H1 (cell line): ENCODE data around the gene GNAL. TPM values are rescaled to one million over a fixed set of nuclear protein-coding genes. Genes with fewer than 3 reads are reported as not detected.

Experiments used
- CTCF ChIA-PET: fragments of 300-600 bp; sonication (Branson Sonifier 250); formaldehyde crosslinking; loops from one replicate; lab custom pipeline; 2021; ENCODE audit not compliant: partially characterized antibody; lab: Charles Lee
- POLR2A ChIA-PET: fragments of 300-600 bp; sonication (Branson Sonifier 250); formaldehyde crosslinking; loops from one replicate; lab custom pipeline; 2021; ENCODE audit warnings: inconsistent platforms; ENCODE audit not compliant: partially characterized antibody; lab: Charles Lee
- DNase-seq, 2 experiments: peaks; one replicate each; pipeline versions ENCODE4 v3.0.0 to v3.0.0-alpha.2; 2010 to 2022; ENCODE audit warnings: low spot score in 2 of 2, low read depth in 1 of 2, mixed read lengths in 1 of 2
- FAIRE-seq: peaks from 2 replicates; lab custom pipeline; 2011; peaks lifted over from hg19 to GRCh38; lab: Jason Lieb, UNC
- H2AFZ ChIP-seq: 2 replicates; pipeline ENCODE4 v1.8.1; 2012; ENCODE audit warnings: low read length, inconsistent platforms
- H2AK5ac ChIP-seq: 2 replicates; pipeline ENCODE4 v1.6.1; 2013; ENCODE audit warnings: low read depth, low read length
- H2BK120ac ChIP-seq: replicated peaks from 2 replicates; pipeline ENCODE3; 2013; ENCODE audit warnings: low read depth, low read length, inconsistent platforms
- H2BK12ac ChIP-seq: 2 replicates; pipeline ENCODE4 v1.6.1; 2013; ENCODE audit warnings: low read depth, low read length
- H2BK15ac ChIP-seq: 2 replicates; pipeline ENCODE4 v1.6.1; 2013; ENCODE audit warnings: low read length
- H2BK20ac ChIP-seq: 2 replicates; pipeline ENCODE4 v1.6.1; 2013; ENCODE audit warnings: low read length
- H2BK5ac ChIP-seq: 2 replicates; pipeline ENCODE4 v1.6.1; 2013; ENCODE audit warnings: low read depth, low read length
- H3K14ac ChIP-seq: 2 replicates; pipeline ENCODE4 v1.6.1; 2013; ENCODE audit warnings: inconsistent platforms; ENCODE audit not compliant: insufficient read length
- H3K18ac ChIP-seq: 2 replicates; pipeline ENCODE4 v1.6.1; 2013; ENCODE audit warnings: low read length; ENCODE audit errors: extremely low read depth
- H3K23ac ChIP-seq: 2 replicates; pipeline ENCODE4 v1.6.1; 2013; ENCODE audit warnings: inconsistent platforms; ENCODE audit not compliant: insufficient read length
- H3K23me2 ChIP-seq: 2 replicates; pipeline ENCODE4 v1.6.1; 2013; ENCODE audit warnings: low read depth, low read length
- H3K27ac ChIP-seq: 2 replicates; pipeline ENCODE4 v1.6.1; 2011; ENCODE audit warnings: low read depth, low read length, inconsistent platforms
- H3K27me3 ChIP-seq, 4 experiments: replicated peaks in 1 of 4; 1 replicate in 1 of 4; 2 replicates in 3 of 4; pipeline versions ENCODE4 v1.6.1 to v1.8.1; 2011 to 2013; ENCODE audit warnings: low read length in 3 of 4, mild to moderate bottlenecking in 3 of 4, inconsistent platforms in 2 of 4, mixed read lengths in 2 of 4, moderate library complexity in 1 of 4; ENCODE audit not compliant: control insufficient read depth in 3 of 4, insufficient read depth in 3 of 4; ENCODE audit errors: extremely low read depth in 1 of 4
- H3K36me3 ChIP-seq, 4 experiments: 2 replicates each; pipeline versions ENCODE4 v1.6.1 to v1.8.1; 2011 to 2013; ENCODE audit warnings: mild to moderate bottlenecking in 4 of 4, low read length in 3 of 4, moderate library complexity in 2 of 4, control low read depth in 1 of 4, inconsistent platforms in 1 of 4; ENCODE audit not compliant: insufficient read depth in 4 of 4, control insufficient read depth in 2 of 4
- H3K4ac ChIP-seq: replicated peaks from 2 replicates; pipeline ENCODE3; 2013; ENCODE audit warnings: low read length, low read depth, mixed read lengths, inconsistent platforms; ENCODE audit not compliant: insufficient read length
- H3K4me1 ChIP-seq, 4 experiments: replicated peaks in 1 of 4; 1 replicate in 1 of 4; 2 replicates in 3 of 4; pipeline versions ENCODE4 v1.6.1 to v1.8.1; 2011 to 2013; ENCODE audit warnings: low read length in 3 of 4, inconsistent platforms in 2 of 4, mixed read lengths in 1 of 4; ENCODE audit not compliant: insufficient read depth in 4 of 4, control insufficient read depth in 3 of 4
- H3K4me2 ChIP-seq, 2 experiments: 2 replicates each; pipeline versions ENCODE4 v1.6.1 to v1.8.1; 2011 to 2013; ENCODE audit warnings: low read depth in 2 of 2, low read length in 2 of 2, control low read depth in 1 of 2, inconsistent platforms in 1 of 2, mild to moderate bottlenecking in 1 of 2; ENCODE audit not compliant: insufficient read depth in 1 of 2
- H3K4me3 ChIP-seq, 4 experiments: fragments of 200-600, 300-600 bp in 1 of 4; sonication (generic), shearing (Covaris generic), sonication (Bioruptor Twin) in 1 of 4; 2 replicates each; pipeline versions ENCODE4 v1.5.1 to v1.8.1; 2011 to 2016; ENCODE audit warnings: low read length in 4 of 4, low read depth in 3 of 4, control low read depth in 2 of 4, inconsistent platforms in 2 of 4, mild to moderate bottlenecking in 2 of 4, mixed read lengths in 1 of 4, moderate library complexity in 1 of 4; ENCODE audit not compliant: insufficient read depth in 2 of 4; ENCODE audit errors: extremely low read depth in 1 of 4
- H3K56ac ChIP-seq: replicated peaks from 2 replicates; pipeline ENCODE3; 2013; ENCODE audit warnings: low read depth, mild to moderate bottlenecking, mixed read lengths, low read length, inconsistent platforms; ENCODE audit not compliant: insufficient read length
- H3K79me1 ChIP-seq: 2 replicates; pipeline ENCODE4 v1.6.1; 2013; ENCODE audit warnings: low read depth, low read length, control low read depth
- H3K79me2 ChIP-seq, 2 experiments: 2 replicates each; pipeline versions ENCODE4 v1.6.1 to v1.8.1; 2012 to 2013; ENCODE audit warnings: low read length in 2 of 2, mild to moderate bottlenecking in 2 of 2, inconsistent platforms in 1 of 2; ENCODE audit not compliant: insufficient read depth in 2 of 2, control insufficient read depth in 1 of 2
- H3K9ac ChIP-seq, 4 experiments: replicated peaks in 1 of 4; 1 replicate in 1 of 4; 2 replicates in 3 of 4; pipeline versions ENCODE4 v1.6.1 to v1.8.1; 2011 to 2013; ENCODE audit warnings: low read depth in 3 of 4, low read length in 3 of 4, control low read depth in 2 of 4, mild to moderate bottlenecking in 2 of 4, moderate library complexity in 2 of 4, inconsistent platforms in 1 of 4; ENCODE audit errors: extremely low read depth in 1 of 4
- H3K9me3 ChIP-seq, 2 experiments: 2 replicates each; pipeline versions ENCODE4 v1.6.1 to v1.8.1; 2012 to 2013; ENCODE audit warnings: mild to moderate bottlenecking in 2 of 2, moderate library complexity in 2 of 2, control low read depth in 1 of 2, inconsistent platforms in 1 of 2, low read depth in 1 of 2, low read length in 1 of 2, mixed read lengths in 1 of 2; ENCODE audit not compliant: insufficient read depth in 2 of 2
- H4K20me1 ChIP-seq, 2 experiments: replicated peaks in 1 of 2; 2 replicates each; pipeline versions ENCODE3 to v1.8.1; 2011 to 2013; ENCODE audit warnings: inconsistent platforms in 2 of 2, low read length in 2 of 2, mild to moderate bottlenecking in 1 of 2; ENCODE audit not compliant: insufficient read depth in 2 of 2, control insufficient read depth in 1 of 2
- H4K5ac ChIP-seq: 2 replicates; pipeline ENCODE4 v1.6.1; 2013; ENCODE audit warnings: low read length, low read depth, mixed read lengths, inconsistent platforms; ENCODE audit not compliant: insufficient read length
- H4K8ac ChIP-seq: 2 replicates; pipeline ENCODE4 v1.8.0; 2013; ENCODE audit warnings: mild to moderate bottlenecking, moderate library complexity, low read length, inconsistent platforms; ENCODE audit not compliant: insufficient read depth; ENCODE audit errors: extremely low read depth
- H4K91ac ChIP-seq: replicated peaks from 2 replicates; pipeline ENCODE3; 2013; ENCODE audit warnings: low read length, mixed read lengths, inconsistent platforms; ENCODE audit not compliant: insufficient read length
- BCL11A ChIP-seq, 2 experiments: IDR thresholded peaks; one replicate each; pipeline ENCODE4 v1.6.1; 2011; ENCODE audit warnings: low read depth in 2 of 2, low read length in 2 of 2, mild to moderate bottlenecking in 2 of 2
- CEBPB ChIP-seq: IDR thresholded peaks from 2 replicates; pipeline ENCODE4 v1.6.1; 2012; ENCODE audit warnings: low read depth, low read length
- E2F6 ChIP-seq: IDR thresholded peaks from 2 replicates; pipeline ENCODE4 v1.6.1; 2012; ENCODE audit warnings: inconsistent platforms
- EGR1 ChIP-seq: IDR thresholded peaks from 2 replicates; pipeline ENCODE4 v1.6.1; 2011; ENCODE audit warnings: low read depth, low read length, borderline replicate concordance
- HDAC6 ChIP-seq: IDR thresholded peaks from one replicate; pipeline ENCODE4 v1.7.1; 2012; ENCODE audit warnings: low read depth, mild to moderate bottlenecking, inconsistent platforms, low read length, moderate library complexity
- KDM5A ChIP-seq: fragments of 200-600 bp; IDR thresholded peaks from 2 replicates; pipeline ENCODE4 v1.7.1; 2012; ENCODE audit warnings: mild to moderate bottlenecking, low read length, inconsistent platforms, mixed read lengths
- MAX ChIP-seq: IDR thresholded peaks from 2 replicates; pipeline ENCODE4 v1.6.1; 2012; ENCODE audit warnings: inconsistent platforms
- PHF8 ChIP-seq: fragments of 200-600 bp; sonication (generic); conservative IDR thresholded peaks from 2 replicates; pipeline ENCODE4 v1.7.1; 2012; ENCODE audit warnings: low read depth, mild to moderate bottlenecking, inconsistent platforms, low read length, moderate library complexity
- RAD21 ChIP-seq, 2 experiments: IDR thresholded peaks in 1 of 2; conservative IDR thresholded peaks in 1 of 2; 2 replicates each; pipeline ENCODE4 v1.6.1; 2011; ENCODE audit warnings: low read depth in 2 of 2, low read length in 2 of 2, improper control_type of control experiment in 1 of 2, inconsistent platforms in 1 of 2, mild to moderate bottlenecking in 1 of 2, moderate library complexity in 1 of 2
- RXRA ChIP-seq: IDR thresholded peaks from 2 replicates; pipeline ENCODE4 v1.6.1; 2011; ENCODE audit warnings: low read depth, mild to moderate bottlenecking, low read length, moderate library complexity; ENCODE audit not compliant: insufficient read depth
- SIRT6 ChIP-seq: IDR thresholded peaks from one replicate; pipeline ENCODE4 v1.7.1; 2012; ENCODE audit warnings: low read length, inconsistent platforms
- SIX5 ChIP-seq: IDR thresholded peaks from 2 replicates; pipeline ENCODE4 v1.6.1; 2011; ENCODE audit warnings: mild to moderate bottlenecking, low read depth, low read length
- SP4 ChIP-seq: IDR thresholded peaks from 2 replicates; pipeline ENCODE4 v1.6.1; 2012; ENCODE audit warnings: low read length, inconsistent platforms
- TEAD4 ChIP-seq: IDR thresholded peaks from 2 replicates; pipeline ENCODE4 v1.6.1; 2012; ENCODE audit warnings: low read depth, low read length, inconsistent platforms, mixed read lengths
- WGBS, 2 experiments: shearing (Covaris generic) in 1 of 2; methylation state at CpG; one replicate each; pipeline versions ENCODE4 v1.1.6 to v1.1.7; 2013 to 2015; ENCODE audit warnings: low lambda C conversion rate in 2 of 2, mixed read lengths in 2 of 2, inconsistent platforms in 1 of 2, low coverage in 1 of 2, missing lambda C conversion rate in 1 of 2; ENCODE audit not compliant: insufficient replicate concordance in 2 of 2, insufficient coverage in 1 of 2, insufficient read length in 1 of 2; ENCODE audit errors: extremely low coverage in 1 of 2, missing lambda C conversion rate in 1 of 2; 5-methylcytosine and 5-hydroxymethylcytosine counted together
- polyA plus RNA-seq, 7 experiments: library from polyadenylated mRNA; depleted of rRNA in 3 of 7; stranded (reverse) in 5 of 7; unstranded in 2 of 7; fragments of >200 nt in 5 of 7; fragments of 200-250 nt in 2 of 7; gene quantifications; 1 replicate in 5 of 7; 2 replicates in 1 of 7; 4 replicates in 1 of 7; pipeline versions ENCODE4 v1.2.1 to v1.2.3, GENCODE V29; 2011 to 2013; ENCODE audit warnings: missing spikeins in 2 of 7, mixed read lengths in 2 of 7
- total RNA-seq: library from RNA; stranded (reverse); fragmentation: NEBNext Ultra II Directional; extraction: Animal tissue kit (Norgen Biotek cat#: 25700); gene quantifications from 2 replicates; pipeline ENCODE4 v1.2.1, GENCODE V29; 2021

The GNAL gene
- total and polyA plus RNA-seq, 2 of the 8 experiments (the other 6 are each of a cell fraction or from before 2014, with no cell fraction given), result 13.2 to 18.3 TPM

- Histone ChIP-seq H3K27ac (no peak overlapping the region), H4K5ac (no peak overlapping the region), H2BK5ac (no peak overlapping the region), H3K23ac (no peak overlapping the region), H2AFZ (peak overlapping the region; percentile 81; the same call in 1 of the 2 replicates), H3K79me1 (no peaks in the 10 kb centered on the region), H2BK12ac (no peak overlapping the region), H3K9me3 (no peaks in the 10 kb centered on the region), H4K20me1 (no peaks in the 10 kb centered on the region), H3K23me2 (no peaks in the 10 kb centered on the region; the same call in 1 of the 2 replicates), H3K4me2 (peak overlapping the region in 1 of 2 experiments; percentile 51; a peak in 1 of 4 replicates), H3K18ac (no peak overlapping the region; the same call in 1 of the 2 replicates), H4K8ac (no peak overlapping the region), H2BK20ac (no peak overlapping the region), H2BK120ac (no peak overlapping the region), H3K36me3 (no peaks in the 10 kb centered on the region), H3K9ac (no peak overlapping the region), H3K4me3 (peak overlapping the region in 2 of 4 experiments; percentile 10 to 35; a peak in 3 of 8 replicates), H4K91ac (no peak overlapping the region), H2BK15ac (no peak overlapping the region), H3K4ac (no peak overlapping the region), H3K56ac (no peak overlapping the region), H3K79me2 (no peaks in the 10 kb centered on the region), H2AK5ac (no peak overlapping the region), H3K4me1 (no peaks in the 10 kb centered on the region), H3K14ac (no peak overlapping the region), H3K27me3 (peaks cover 0 to 8% (median 3%) of the 10 kb centered on the region in 4 experiments; a peak in 4 of 7 replicates)
- DNase-seq, result no peak
- FAIRE-seq, result no peak
- ChIA-PET POLR2A (no interaction called here), CTCF (interaction anchor here (0.5 to 7.7 kb wide), 51 partner anchors 8 to 1963 kb away, joined by 3 to 109 read pairs (median 4); partner anchors contain the start of gene GNAL)
- 49% methylated on average over 5 of the region's 5 CpGs; no CpG with 5 or more reads in 1 of the 2 experiments for WGBS, 2 experiments
- TF ChIP-seq CEBPB, result no peak
- TF ChIP-seq SP4, result no peak
- no peak for TF ChIP-seq BCL11A (IDR thresholded peaks at IDR 0.05; ENCODE audit: low read depth in 2 of 2, low read length in 2 of 2)
- no peak for TF ChIP-seq RAD21 (IDR thresholded peaks at IDR 0.05 in 1 of 2, conservative IDR thresholded peaks at IDR 0.05 in 1 of 2; ENCODE audit: low read depth in 2 of 2, low read length in 2 of 2)
- TF ChIP-seq KDM5A, result no peak
- no peak for TF ChIP-seq PHF8
- TF ChIP-seq TEAD4, result no peak
- no peak for TF ChIP-seq SIRT6
- no peak for TF ChIP-seq MAX
- no peak for TF ChIP-seq EGR1
- TF ChIP-seq HDAC6, result no peak
- TF ChIP-seq SIX5, result no peak
- no peak for TF ChIP-seq RXRA
- no peak for TF ChIP-seq E2F6
These were observed 33.5 kb upstream of the GNAL start for GRCh38 chr18:11655606-11655932.
